Measurements from ENCODE around the gene ACTG1. TPM values are rescaled to one million over a fixed set of nuclear protein-coding genes. Genes with fewer than 3 reads are reported as not detected.
A peak's percentile ranks its signal among the peaks of the same experiment; 100 is the strongest.

ACTG1 gene
- total and polyA plus RNA-seq, 9 of the 15 experiments (the other 6 are each of a cell fraction or from before 2014, with no cell fraction given), result 224 to 1,775 (median 568) TPM

- TF ChIP-seq POLR2H (tag; IDR thresholded peaks at IDR 0.05; ENCODE audit: low read depth) (no peak), BMI1 (IDR thresholded peaks at IDR 0.05; ENCODE audit: low read length) (no peak), HOMEZ (CRISPR knock-in tag; IDR thresholded peaks at IDR 0.05) (no peak), NRF1 (conservative IDR thresholded peaks at IDR 0.05 in 1 of 2, IDR thresholded peaks at IDR 0.05 in 1 of 2) (peak; percentile 47 to 63)
- TF ChIP-seq, protein P1, sequence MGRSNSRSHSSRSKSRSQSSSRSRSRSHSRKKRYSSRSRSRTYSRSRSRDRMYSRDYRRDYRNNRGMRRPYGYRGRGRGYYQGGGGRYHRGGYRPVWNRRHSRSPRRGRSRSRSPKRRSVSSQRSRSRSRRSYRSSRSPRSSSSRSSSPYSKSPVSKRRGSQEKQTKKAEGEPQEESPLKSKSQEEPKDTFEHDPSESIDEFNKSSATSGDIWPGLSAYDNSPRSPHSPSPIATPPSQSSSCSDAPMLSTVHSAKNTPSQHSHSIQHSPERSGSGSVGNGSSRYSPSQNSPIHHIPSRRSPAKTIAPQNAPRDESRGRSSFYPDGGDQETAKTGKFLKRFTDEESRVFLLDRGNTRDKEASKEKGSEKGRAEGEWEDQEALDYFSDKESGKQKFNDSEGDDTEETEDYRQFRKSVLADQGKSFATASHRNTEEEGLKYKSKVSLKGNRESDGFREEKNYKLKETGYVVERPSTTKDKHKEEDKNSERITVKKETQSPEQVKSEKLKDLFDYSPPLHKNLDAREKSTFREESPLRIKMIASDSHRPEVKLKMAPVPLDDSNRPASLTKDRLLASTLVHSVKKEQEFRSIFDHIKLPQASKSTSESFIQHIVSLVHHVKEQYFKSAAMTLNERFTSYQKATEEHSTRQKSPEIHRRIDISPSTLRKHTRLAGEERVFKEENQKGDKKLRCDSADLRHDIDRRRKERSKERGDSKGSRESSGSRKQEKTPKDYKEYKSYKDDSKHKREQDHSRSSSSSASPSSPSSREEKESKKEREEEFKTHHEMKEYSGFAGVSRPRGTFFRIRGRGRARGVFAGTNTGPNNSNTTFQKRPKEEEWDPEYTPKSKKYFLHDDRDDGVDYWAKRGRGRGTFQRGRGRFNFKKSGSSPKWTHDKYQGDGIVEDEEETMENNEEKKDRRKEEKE (IDR thresholded peaks at IDR 0.05; ENCODE audit: borderline replicate concordance in 1 of 2, control insufficient read depth in 1 of 2, low read depth in 2 of 2, low read length in 1 of 2), result no peak
Observed at GRCh38 chr17:81513372-81513752, 763 bp upstream of the ACTG1 start (continued).

Measured in K562 (cell line).